ENCODE data around the gene MOB1A. TPM values are rescaled to one million over a fixed set of nuclear protein-coding genes. Genes with fewer than 3 reads are reported as not detected.

MOB1A gene
- total RNA-seq, 1 experiment from 2014 or later: 95.1 TPM

GRCh38 chr2:74110537-74110936 lies 68.1 kb downstream of the MOB1A start:
- no peak overlapping the region for H2AK5ac ChIP-seq (ENCODE audit: insufficient read length, low read length)
- WGBS (ENCODE audit: extremely low coverage, insufficient read length, low lambda C conversion rate): no CpG with 5 or more reads among the region's 3 CpGs
- no peak overlapping the region for H2BK120ac ChIP-seq (ENCODE audit: low read depth, low read length, poor library complexity, severe bottlenecking)
- no peak overlapping the region for H4K91ac ChIP-seq (ENCODE audit: insufficient read length, low read depth, low read length)
- no peak overlapping the region for H3K27ac ChIP-seq (ENCODE audit: insufficient read length, low read depth, low read length)
- no peak overlapping the region for H3K23ac ChIP-seq (ENCODE audit: insufficient read length, low read depth, low read length)
- H4K20me1 ChIP-seq (ENCODE audit: control insufficient read depth, insufficient read depth, insufficient read length): no peaks in the 10 kb centered on the region
- no peak overlapping the region for H2AFZ ChIP-seq (ENCODE audit: low read length)
- H3K27me3 ChIP-seq (ENCODE audit: insufficient read depth, low read length): no peaks in the 10 kb centered on the region
- H3K9ac ChIP-seq (ENCODE audit: extremely low read depth, insufficient read length, low read length): no peak overlapping the region
- H3T11ph ChIP-seq (ENCODE audit: low read length): no peak overlapping the region
- Mint-ChIP-seq H3K9me3 (no peaks in the 10 kb centered on the region), H3K4me1 (peaks cover 25 to 29% of the 10 kb centered on the region in 2 experiments), H3K27me3 (ENCODE audit: low read depth) (peaks cover 2% of the 10 kb centered on the region; the same call in 1 of the 2 replicates), H3K27ac (no peak overlapping the region), H3K36me3 (ENCODE audit: insufficient read depth in 1 of 3, low read depth in 3 of 3) (no peaks in the 10 kb centered on the region), H3K4me3 (no peak overlapping the region)
- no peak overlapping the region for H4K8ac ChIP-seq (replicated peaks; ENCODE audit: insufficient read length, low read depth, low read length)
- no peak overlapping the region for H2BK15ac ChIP-seq (ENCODE audit: low read depth, low read length)
- H3K79me1 ChIP-seq (ENCODE audit: insufficient read depth, low read depth, low read length, poor library complexity, severe bottlenecking): no peaks in the 10 kb centered on the region
- H2BK12ac ChIP-seq (ENCODE audit: insufficient read length, low read depth, low read length): no peak overlapping the region
- no peak overlapping the region for H3K14ac ChIP-seq (ENCODE audit: insufficient read depth, low read length)
- no peak overlapping the region for H3K18ac ChIP-seq (ENCODE audit: insufficient read length, low read depth, low read length)
- no peak overlapping the region for H3K56ac ChIP-seq (ENCODE audit: insufficient read length, low read depth, low read length)
- no peak for TF ChIP-seq CTCF (conservative IDR thresholded peaks at IDR 0.05)
- H2BK5ac ChIP-seq (ENCODE audit: insufficient read length, low read length): no peak overlapping the region
- no peaks in the 10 kb centered on the region for H3K79me2 ChIP-seq (ENCODE audit: insufficient read depth, low read length)
- H3K9me3 ChIP-seq (ENCODE audit: control insufficient read depth, low read depth, low read length): no peaks in the 10 kb centered on the region
- no peak for DNase-seq
- H4K5ac ChIP-seq (ENCODE audit: insufficient read length, low read depth, low read length): no peak overlapping the region
- no peak overlapping the region for H3K4ac ChIP-seq (ENCODE audit: low read depth, low read length)
- no peak overlapping the region for H2BK20ac ChIP-seq (ENCODE audit: low read depth, low read length, poor library complexity, severe bottlenecking)
- H3K23me2 ChIP-seq (ENCODE audit: insufficient read length, low read depth, low read length, poor library complexity, severe bottlenecking): no peaks in the 10 kb centered on the region
- no peak overlapping the region for H3K4me2 ChIP-seq (ENCODE audit: insufficient read depth, insufficient read length, low read length)
- H3K4me1 ChIP-seq (ENCODE audit: insufficient read depth, low read length): no peaks in the 10 kb centered on the region; the same call in 1 of the 2 replicates

All from H9 (cell line).